Measurements from ENCODE around the gene TREML4.
"Not testable (repeated sequence)": the region's sequence is repeated elsewhere in the genome, so short reads cannot be mapped to it uniquely, and the experiment has no call there.

TREML4 gene

GRCh38 chr6:41232667-41233066, 4.5 kb downstream of the TREML4 start:
- no peak for TF ChIP-seq CTCF (IDR thresholded peaks at IDR 0.05; ENCODE audit: low read depth, low read length, missing control alignments)
- no peak overlapping the region for H3K4me3 ChIP-seq (ENCODE audit: low read depth, low read length)
- DNase-seq (ENCODE audit: low read depth) = no peak

GRCh38 chr6:41236276-41236675, 8.1 kb downstream of the TREML4 start:
- TF ChIP-seq CTCF (IDR thresholded peaks at IDR 0.05; ENCODE audit: low read depth, low read length, missing control alignments) = no peak
- DNase-seq (ENCODE audit: low read depth) = no peak
- H3K4me3 ChIP-seq (ENCODE audit: low read depth, low read length) = no peak overlapping the region

GRCh38 chr6:41237128-41237527, 9.0 kb downstream of the TREML4 start:
- no peak overlapping the region for H3K4me3 ChIP-seq (ENCODE audit: low read depth, low read length)
- no peak for TF ChIP-seq CTCF (IDR thresholded peaks at IDR 0.05; ENCODE audit: low read depth, low read length, missing control alignments)
- no peak for DNase-seq (ENCODE audit: low read depth)

- no peak for DNase-seq (ENCODE audit: low read depth)
- TF ChIP-seq CTCF (IDR thresholded peaks at IDR 0.05; ENCODE audit: low read depth, low read length, missing control alignments) = no peak
- H3K4me3 ChIP-seq (ENCODE audit: low read depth, low read length) = no peak overlapping the region
Observed at GRCh38 chr6:41239467-41240159, 11.5 kb downstream of the TREML4 start.

- not testable (repeated sequence) for H3K4me3 ChIP-seq (ENCODE audit: low read depth, low read length); DNase-seq (ENCODE audit: low read depth)
Observed at GRCh38 chr6:41246529-41246928, 18.4 kb downstream of the TREML4 start.

GRCh38 chr6:41247288-41247865, 19.2 kb downstream of the TREML4 start:
- no peak for TF ChIP-seq CTCF (IDR thresholded peaks at IDR 0.05; ENCODE audit: low read depth, low read length, missing control alignments)
- no peak overlapping the region for H3K4me3 ChIP-seq (ENCODE audit: low read depth, low read length)
- DNase-seq (ENCODE audit: low read depth) = no peak

GRCh38 chr6:41247882-41248705, 19.9 kb downstream of the TREML4 start:
- DNase-seq (ENCODE audit: low read depth) = no peak
- no peak for TF ChIP-seq CTCF (IDR thresholded peaks at IDR 0.05; ENCODE audit: low read depth, low read length, missing control alignments)
- no peak overlapping the region for H3K4me3 ChIP-seq (ENCODE audit: low read depth, low read length)
